Measurements from ENCODE around the gene BTN1A1.
A peak's percentile ranks its signal among the peaks of the same experiment; 100 is the strongest.

BTN1A1 gene

DNA sequence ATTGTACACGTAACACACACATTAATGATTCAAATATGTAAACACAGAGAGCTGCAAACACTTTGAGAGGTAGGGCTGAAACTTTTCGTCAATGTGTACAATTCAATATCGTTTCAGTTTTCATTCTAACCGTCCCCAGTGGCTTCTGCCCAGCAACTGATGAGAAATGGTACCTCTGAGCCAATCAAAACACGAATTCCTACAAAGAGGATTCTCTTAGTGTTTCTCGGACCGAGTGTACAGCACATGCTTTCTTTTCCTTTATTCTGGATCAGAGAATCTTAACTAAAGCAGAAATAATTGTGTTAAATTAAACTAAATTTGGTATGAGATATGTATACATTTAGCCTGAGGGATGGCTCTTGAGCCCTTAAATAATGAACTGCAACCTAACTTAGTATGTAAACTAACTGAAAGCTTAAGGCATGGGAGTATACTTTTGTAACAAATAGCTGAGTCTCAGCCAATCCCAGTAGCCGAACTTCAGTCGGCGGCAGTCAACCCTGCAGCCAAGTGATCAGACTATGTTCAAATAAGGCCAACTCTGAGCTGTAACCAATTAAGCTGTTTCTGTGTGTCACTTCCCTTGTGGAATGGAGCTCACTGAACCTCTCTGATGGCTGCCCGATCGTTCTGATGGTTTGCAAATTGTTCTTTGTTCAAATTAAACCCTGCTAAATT is 26.2 kb upstream of the BTN1A1 start:
- H3K4me3 ChIP-seq (replicated peaks; ENCODE audit: insufficient read depth, low read length): peak overlapping the region; percentile 34
- H3K27ac ChIP-seq (replicated peaks): peak overlapping the region; percentile 94
- DNase-seq (ENCODE audit: low read depth in 1 of 2, low spot score in 1 of 2): peak; percentile 85 to 91
- TF ChIP-seq, protein P1, sequence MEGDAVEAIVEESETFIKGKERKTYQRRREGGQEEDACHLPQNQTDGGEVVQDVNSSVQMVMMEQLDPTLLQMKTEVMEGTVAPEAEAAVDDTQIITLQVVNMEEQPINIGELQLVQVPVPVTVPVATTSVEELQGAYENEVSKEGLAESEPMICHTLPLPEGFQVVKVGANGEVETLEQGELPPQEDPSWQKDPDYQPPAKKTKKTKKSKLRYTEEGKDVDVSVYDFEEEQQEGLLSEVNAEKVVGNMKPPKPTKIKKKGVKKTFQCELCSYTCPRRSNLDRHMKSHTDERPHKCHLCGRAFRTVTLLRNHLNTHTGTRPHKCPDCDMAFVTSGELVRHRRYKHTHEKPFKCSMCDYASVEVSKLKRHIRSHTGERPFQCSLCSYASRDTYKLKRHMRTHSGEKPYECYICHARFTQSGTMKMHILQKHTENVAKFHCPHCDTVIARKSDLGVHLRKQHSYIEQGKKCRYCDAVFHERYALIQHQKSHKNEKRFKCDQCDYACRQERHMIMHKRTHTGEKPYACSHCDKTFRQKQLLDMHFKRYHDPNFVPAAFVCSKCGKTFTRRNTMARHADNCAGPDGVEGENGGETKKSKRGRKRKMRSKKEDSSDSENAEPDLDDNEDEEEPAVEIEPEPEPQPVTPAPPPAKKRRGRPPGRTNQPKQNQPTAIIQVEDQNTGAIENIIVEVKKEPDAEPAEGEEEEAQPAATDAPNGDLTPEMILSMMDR (IDR thresholded peaks at IDR 0.05; ENCODE audit: insufficient read depth, low read length): no peak
- TF ChIP-seq SPI1 (IDR thresholded peaks at IDR 0.05; ENCODE audit: borderline replicate concordance, low read depth) (peak; percentile 60; the same call in 1 of the 2 replicates), POLR2AphosphoS5 (IDR thresholded peaks at IDR 0.05; ENCODE audit: low read depth) (peak; percentile 79), GABPA (IDR thresholded peaks at IDR 0.05; ENCODE audit: low read depth) (peak; percentile 6; the same call in 1 of the 2 replicates)
- TF ChIP-seq, protein P2, sequence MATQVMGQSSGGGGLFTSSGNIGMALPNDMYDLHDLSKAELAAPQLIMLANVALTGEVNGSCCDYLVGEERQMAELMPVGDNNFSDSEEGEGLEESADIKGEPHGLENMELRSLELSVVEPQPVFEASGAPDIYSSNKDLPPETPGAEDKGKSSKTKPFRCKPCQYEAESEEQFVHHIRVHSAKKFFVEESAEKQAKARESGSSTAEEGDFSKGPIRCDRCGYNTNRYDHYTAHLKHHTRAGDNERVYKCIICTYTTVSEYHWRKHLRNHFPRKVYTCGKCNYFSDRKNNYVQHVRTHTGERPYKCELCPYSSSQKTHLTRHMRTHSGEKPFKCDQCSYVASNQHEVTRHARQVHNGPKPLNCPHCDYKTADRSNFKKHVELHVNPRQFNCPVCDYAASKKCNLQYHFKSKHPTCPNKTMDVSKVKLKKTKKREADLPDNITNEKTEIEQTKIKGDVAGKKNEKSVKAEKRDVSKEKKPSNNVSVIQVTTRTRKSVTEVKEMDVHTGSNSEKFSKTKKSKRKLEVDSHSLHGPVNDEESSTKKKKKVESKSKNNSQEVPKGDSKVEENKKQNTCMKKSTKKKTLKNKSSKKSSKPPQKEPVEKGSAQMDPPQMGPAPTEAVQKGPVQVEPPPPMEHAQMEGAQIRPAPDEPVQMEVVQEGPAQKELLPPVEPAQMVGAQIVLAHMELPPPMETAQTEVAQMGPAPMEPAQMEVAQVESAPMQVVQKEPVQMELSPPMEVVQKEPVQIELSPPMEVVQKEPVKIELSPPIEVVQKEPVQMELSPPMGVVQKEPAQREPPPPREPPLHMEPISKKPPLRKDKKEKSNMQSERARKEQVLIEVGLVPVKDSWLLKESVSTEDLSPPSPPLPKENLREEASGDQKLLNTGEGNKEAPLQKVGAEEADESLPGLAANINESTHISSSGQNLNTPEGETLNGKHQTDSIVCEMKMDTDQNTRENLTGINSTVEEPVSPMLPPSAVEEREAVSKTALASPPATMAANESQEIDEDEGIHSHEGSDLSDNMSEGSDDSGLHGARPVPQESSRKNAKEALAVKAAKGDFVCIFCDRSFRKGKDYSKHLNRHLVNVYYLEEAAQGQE (IDR thresholded peaks at IDR 0.05; ENCODE audit: insufficient replicate concordance, low read depth): peak; percentile 51
- no peaks in the 10 kb centered on the region for H3K27me3 ChIP-seq (ENCODE audit: insufficient read depth, poor library complexity, severe bottlenecking)

DNA sequence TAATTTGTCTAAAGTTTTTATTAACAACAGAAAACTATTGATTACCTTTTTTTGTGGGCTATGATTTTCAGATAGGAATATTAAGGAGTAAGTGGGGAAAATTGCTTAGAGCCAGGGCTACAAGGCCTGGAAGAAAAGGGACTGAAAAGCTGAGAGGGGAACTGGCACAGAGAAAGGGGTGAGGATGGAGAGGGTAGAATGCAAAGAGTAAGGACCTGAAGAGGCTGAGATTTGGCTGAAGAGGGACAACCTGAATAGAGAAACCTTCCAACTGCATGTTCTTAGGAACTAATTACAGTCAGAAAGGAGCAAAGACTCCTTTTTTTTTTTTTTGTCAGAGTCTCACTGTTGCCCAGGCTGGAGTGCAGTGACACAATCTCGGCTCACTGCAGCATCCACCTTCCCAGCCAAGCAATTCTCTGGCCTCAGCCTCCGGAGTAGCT is 25.6 kb upstream of the BTN1A1 start:
- no peak for DNase-seq (ENCODE audit: low read depth in 1 of 2, low spot score in 1 of 2)
- Histone ChIP-seq H3K27ac (replicated peaks) (peak overlapping the region; percentile 94), H3K4me3 (replicated peaks; ENCODE audit: insufficient read depth, low read length) (peak overlapping the region; percentile 34)

DNA sequence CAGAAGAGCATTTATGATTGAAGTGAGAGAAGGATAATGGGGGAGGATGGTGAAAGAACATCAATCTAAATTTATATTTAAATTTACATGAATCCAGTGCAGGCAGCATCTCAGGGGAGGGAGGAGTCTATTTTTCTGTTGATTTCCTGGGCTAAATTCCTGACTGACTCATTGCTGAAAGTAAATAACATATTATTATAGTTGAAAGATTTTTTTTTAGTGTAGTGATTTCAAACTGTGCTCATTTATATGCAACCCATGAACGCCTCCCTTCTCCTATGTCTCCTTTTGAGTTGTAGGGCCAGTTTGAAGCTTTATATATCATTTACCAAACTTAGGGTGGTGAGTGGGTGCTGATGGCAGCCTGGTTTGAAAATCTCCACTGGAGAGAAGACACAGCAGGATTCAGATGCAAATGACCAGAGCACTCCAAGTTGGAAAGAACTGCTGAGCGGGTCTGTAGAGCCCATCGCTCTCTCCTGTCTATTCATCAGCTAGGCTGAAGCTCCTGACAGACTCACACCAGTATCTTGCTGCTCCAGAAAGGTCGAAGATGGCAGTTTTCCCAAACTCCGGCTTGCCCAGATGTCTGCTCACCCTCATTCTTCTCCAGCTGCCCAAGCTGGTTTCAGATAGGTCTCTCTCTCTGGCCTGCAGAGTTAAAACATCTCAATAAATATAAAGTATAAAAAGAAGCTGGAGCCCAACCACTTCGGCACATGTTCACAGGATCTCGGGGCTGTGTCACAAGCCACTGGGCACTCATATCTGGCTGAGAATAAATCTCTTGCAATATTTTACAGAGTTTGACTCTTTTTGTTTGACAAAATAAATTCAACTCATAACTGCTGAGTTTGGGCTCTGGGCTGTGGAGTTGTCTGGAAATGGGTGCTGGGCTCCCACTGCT is 24.0 kb upstream of the BTN1A1 start:
- Histone ChIP-seq H3K27me3 (ENCODE audit: insufficient read depth, poor library complexity, severe bottlenecking) (no peaks in the 10 kb centered on the region), H3K27ac (replicated peaks) (peak overlapping the region; percentile 63), H3K4me3 (replicated peaks; ENCODE audit: insufficient read depth, low read length) (no peak overlapping the region)
- TF ChIP-seq POLR2AphosphoS5 (IDR thresholded peaks at IDR 0.05; ENCODE audit: low read depth) (no peak), SPI1 (IDR thresholded peaks at IDR 0.05; ENCODE audit: borderline replicate concordance, low read depth) (no peak), GABPA (IDR thresholded peaks at IDR 0.05; ENCODE audit: low read depth) (no peak)
- TF ChIP-seq, protein P2 (IDR thresholded peaks at IDR 0.05; ENCODE audit: insufficient replicate concordance, low read depth): no peak
- TF ChIP-seq, protein P1 (IDR thresholded peaks at IDR 0.05; ENCODE audit: insufficient read depth, low read length): no peak
- DNase-seq (ENCODE audit: low read depth in 1 of 2, low spot score in 1 of 2): no peak

More for the DNA sequence above, 25.6 kb upstream of the BTN1A1 start:
- TF ChIP-seq GABPA (IDR thresholded peaks at IDR 0.05; ENCODE audit: low read depth): no peak
- 0 out of 2 replicates have a peak, but pooled peaks have one; percentile 5 for TF ChIP-seq POLR2AphosphoS5 (IDR thresholded peaks at IDR 0.05; ENCODE audit: low read depth)
- H3K27me3 ChIP-seq (ENCODE audit: insufficient read depth, poor library complexity, severe bottlenecking): no peaks in the 10 kb centered on the region

DNA sequence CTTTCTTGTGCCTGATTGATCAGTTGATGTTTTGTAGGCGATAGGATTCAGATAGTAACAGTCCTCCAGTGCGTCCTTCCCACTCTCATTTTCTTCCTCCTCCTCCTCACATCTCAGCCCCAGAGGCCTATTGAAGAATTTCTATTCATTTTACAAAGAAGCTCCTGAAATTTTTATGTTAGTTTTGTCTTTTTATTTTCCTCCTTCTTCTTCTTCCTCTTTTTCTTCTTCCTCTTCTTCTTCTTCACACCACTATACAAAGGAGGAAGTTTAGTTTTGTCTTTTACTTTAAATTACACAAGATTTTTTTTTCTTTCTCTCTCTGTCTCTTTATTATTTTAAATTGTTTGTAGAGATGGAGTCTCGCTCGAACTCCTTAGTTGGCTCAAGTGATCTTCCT is 23.2 kb upstream of the BTN1A1 start:
- TF ChIP-seq, protein P2 (IDR thresholded peaks at IDR 0.05; ENCODE audit: insufficient replicate concordance, low read depth): no peak
- TF ChIP-seq SPI1 (IDR thresholded peaks at IDR 0.05; ENCODE audit: borderline replicate concordance, low read depth): peak; percentile 20; the same call in 1 of the 2 replicates
- H3K27me3 ChIP-seq (ENCODE audit: insufficient read depth, poor library complexity, severe bottlenecking): no peaks in the 10 kb centered on the region
- peak in 1 of 2 experiments; percentile 19 for DNase-seq (ENCODE audit: low read depth in 1 of 2, low spot score in 1 of 2)
- H3K4me3 ChIP-seq (replicated peaks; ENCODE audit: insufficient read depth, low read length): no peak overlapping the region
- H3K27ac ChIP-seq (replicated peaks): peak overlapping the region; percentile 63

Data from HL-60 (cell line).